Astrocyte of the spinal cord (primary cell): ENCODE measurements around the gene LHX6.

Source experiments
- DNase-seq: peaks from one replicate; pipeline ENCODE4 v3.0.0; 2011; ENCODE audit warnings: low read depth, low spot score
- H3K4me3 ChIP-seq: 2 replicates; pipeline ENCODE4 v1.5.1; 2011; ENCODE audit warnings: low read depth, mild to moderate bottlenecking, low read length, moderate library complexity
- CTCF ChIP-seq: IDR thresholded peaks from 2 replicates; pipeline ENCODE4 v1.5.1; 2012; ENCODE audit warnings: low read depth, mild to moderate bottlenecking, low read length, inconsistent platforms
- in situ Hi-C: cut with HindIII; loops from 2 replicates; pipeline ENCODE4 v1.10.0; 2017; ENCODE audit warnings: low sequenced_read_pairs

The LHX6 gene

DNA sequence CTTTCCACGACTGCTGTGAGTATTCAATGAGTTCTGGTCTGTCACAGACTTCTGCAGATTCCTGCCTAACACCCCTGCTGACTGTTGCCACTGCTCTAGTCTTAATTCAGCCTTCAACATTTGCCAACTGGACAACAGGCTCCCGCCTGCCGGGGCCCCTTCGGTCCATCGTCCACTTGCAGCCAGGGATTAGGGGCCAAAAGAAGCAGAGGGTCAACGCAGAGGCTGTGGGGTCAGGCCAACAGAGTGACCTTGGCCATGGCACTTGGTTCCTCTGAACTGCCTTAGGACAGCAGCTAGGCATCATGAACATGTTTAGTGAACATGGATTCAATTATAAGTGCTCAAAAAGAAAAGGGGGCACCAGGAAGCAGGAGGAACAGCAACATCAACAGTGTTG lies 40.4 kb downstream of the LHX6 start:
- in situ Hi-C loops: no loop called here
- DNase-seq: no peak
- no peak overlapping the region for H3K4me3 ChIP-seq
- no peak for TF ChIP-seq CTCF

GRCh38 chr9:122186777-122187470 lies 41.8 kb downstream of the LHX6 start:
- no peak overlapping the region for H3K4me3 ChIP-seq
- no peak for DNase-seq
- in situ Hi-C loops: no loop called here
- no peak for TF ChIP-seq CTCF

DNA sequence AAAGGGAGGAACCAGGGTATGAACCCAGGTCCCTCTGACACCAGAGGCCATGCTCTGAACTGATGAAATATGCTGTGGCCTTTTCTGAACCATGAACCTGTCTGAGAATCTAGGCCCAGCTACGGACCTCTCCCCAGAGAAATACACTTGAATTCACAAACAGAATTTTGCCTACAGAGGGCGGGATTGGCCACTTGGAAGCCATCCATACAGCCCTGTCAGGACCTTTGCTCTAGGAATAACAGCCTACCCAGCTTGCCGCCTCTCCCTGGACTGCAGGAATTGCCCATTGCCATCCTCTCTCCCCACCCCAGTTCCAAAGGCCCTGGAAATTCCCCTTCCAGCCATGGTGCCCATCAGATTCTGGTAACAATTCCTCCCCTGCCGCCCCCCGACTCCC lies 42.5 kb downstream of the LHX6 start:
- no peak for DNase-seq
- in situ Hi-C loops: no loop called here
- H3K4me3 ChIP-seq: no peak overlapping the region
- TF ChIP-seq CTCF: no peak

GRCh38 chr9:122184551-122184950 lies 44.2 kb downstream of the LHX6 start:
- no peak overlapping the region for H3K4me3 ChIP-seq
- in situ Hi-C loops: no loop called here
- no peak for TF ChIP-seq CTCF
- no peak for DNase-seq

DNA sequence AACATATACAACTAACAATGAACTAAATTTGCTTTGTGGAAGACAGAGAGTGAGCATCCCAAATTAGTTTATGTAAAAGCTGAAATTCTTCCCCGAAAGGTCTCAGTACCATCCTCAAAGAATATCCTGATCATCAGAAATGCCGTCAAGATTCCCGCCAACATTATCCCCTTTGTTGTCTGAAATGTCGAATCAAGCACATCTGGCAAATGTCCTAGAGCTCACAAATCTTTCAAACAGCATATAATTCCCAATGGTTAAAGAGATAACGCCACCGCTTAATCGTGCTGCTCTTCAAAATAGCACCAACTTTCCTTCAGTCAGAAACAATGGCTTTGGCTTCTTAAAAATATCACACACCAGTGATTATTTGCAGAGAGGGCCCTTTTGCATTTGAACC lies 45.3 kb downstream of the LHX6 start:
- in situ Hi-C loops: no loop called here
- DNase-seq: no peak

DNA sequence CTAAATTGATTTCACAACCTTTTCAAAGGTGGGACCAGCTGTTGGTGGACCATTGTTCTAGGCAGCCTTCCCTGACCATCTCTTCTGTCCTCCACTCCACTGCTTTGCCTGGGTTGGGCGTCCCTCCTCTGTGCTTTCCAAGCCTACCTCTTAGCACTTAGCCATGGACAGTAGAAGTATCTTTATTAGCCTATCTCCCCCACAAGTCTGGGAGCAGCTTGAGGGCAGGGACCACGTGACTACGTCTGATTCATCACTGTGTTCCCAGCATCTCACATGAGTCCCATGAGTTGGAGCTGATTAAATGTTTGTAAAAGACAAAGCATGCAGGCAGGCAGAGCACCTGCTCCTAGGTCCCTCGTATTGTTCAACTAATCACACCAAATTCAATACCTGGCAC lies 48.1 kb downstream of the LHX6 start:
- no peak for TF ChIP-seq CTCF
- no peak overlapping the region for H3K4me3 ChIP-seq
- in situ Hi-C loops: no loop called here
- peak; percentile 63 for DNase-seq

More for the DNA sequence above, 45.3 kb downstream of the LHX6 start:
- TF ChIP-seq CTCF: no peak
- H3K4me3 ChIP-seq: no peak overlapping the region
